Calu3 (cell line): ENCODE results near the gene RUFY3. TPM values are rescaled to one million over a fixed set of nuclear protein-coding genes. Genes with fewer than 3 reads are reported as not detected.

Experiments
- Bru-seq: library from RNA; stranded (reverse); fragments of 400-500 nt; gene quantifications from one replicate; lab custom pipeline; 2021; lab: Mats Ljungman, UMichigan
- BruChase-seq, 2 experiments: library from RNA; stranded (reverse); fragments of 400-500 nt; gene quantifications; one replicate each; lab custom pipeline; 2021; lab: Mats Ljungman, UMichigan
- BruUV-seq: library from RNA; stranded (reverse); fragments of 400-500 nt; replicated peaks from 2 replicates; lab custom pipeline; 2021; lab: Mats Ljungman, UMichigan
- CTCF ChIA-PET: fragments of 300-600 bp; sonication (Branson Sonifier 250); formaldehyde crosslinking; loops from one replicate; lab custom pipeline; 2022; ENCODE audit warnings: antibody characterized with exemption; lab: Charles Lee
- DNase-seq: peaks from one replicate; pipeline ENCODE4 v3.0.0; 2022
- H3K27ac Mint-ChIP-seq: one replicate; pipeline ENCODE4 v1.8.0; 2022; ENCODE audit warnings: mixed read lengths; ENCODE audit not compliant: unreplicated experiment
- H3K27me3 Mint-ChIP-seq: one replicate; pipeline ENCODE4 v1.8.0; 2022; ENCODE audit warnings: mixed read lengths; ENCODE audit not compliant: unreplicated experiment
- H3K36me3 Mint-ChIP-seq: one replicate; pipeline ENCODE4 v1.8.0; 2022; ENCODE audit warnings: mild to moderate bottlenecking, moderate library complexity, mixed read lengths; ENCODE audit not compliant: insufficient read depth, unreplicated experiment
- H3K4me1 Mint-ChIP-seq: one replicate; pipeline ENCODE4 v1.8.0; 2022; ENCODE audit warnings: mild to moderate bottlenecking, low read depth, mixed read lengths; ENCODE audit not compliant: unreplicated experiment
- H3K4me3 Mint-ChIP-seq: one replicate; pipeline ENCODE4 v1.8.0; 2022; ENCODE audit warnings: mild to moderate bottlenecking, low read depth, moderate library complexity, mixed read lengths; ENCODE audit not compliant: unreplicated experiment
- H3K9me3 Mint-ChIP-seq: one replicate; pipeline ENCODE4 v1.8.0; 2022; ENCODE audit warnings: low read depth, mixed read lengths; ENCODE audit not compliant: unreplicated experiment
- CTCF ChIP-seq: fragments of 200-600 bp; IDR thresholded peaks from one replicate; pipeline ENCODE4 v1.8.0; 2022; ENCODE audit warnings: antibody characterized with exemption; ENCODE audit not compliant: unreplicated experiment
- intact Hi-C: fragments of 100-400 bp; cut with micrococcal nuclease; formaldehyde crosslinking; loops from one replicate; pipeline ENCODE4 v1.10.0; 2022; ENCODE audit not compliant: unreplicated experiment
- long read RNA-seq: library from polyadenylated mRNA; stranded (forward); transcript quantifications from one replicate; pipeline ENCODE4 v2.0.0, GENCODE V29; 2022
- total RNA-seq: library from RNA; stranded (reverse); gene quantifications from 2 replicates; pipeline ENCODE4 v1.2.3, GENCODE V29; 2022

The RUFY3 gene
- 25.8 and 33.0 TPM in 2 replicates for total RNA-seq
- percentile 67 among the genes with signal in this experiment for Bru-seq, nascent RNA
- percentile 75 among the genes with signal in this experiment for BruChase-seq, experiment 1, labeled RNA remaining after a 6-hour chase
- BruChase-seq, experiment 2, labeled RNA remaining after a 2-hour chase = percentile 76 among the genes with signal in this experiment
- long read RNA-seq, partial matches to known transcripts = 0 of 9 reads
- long read RNA-seq, other reads (novel, unspliced or antisense) = 9 of 9 reads

GRCh38 chr4:70721747-70722146 is at the start of gene RUFY3:
RUFY3 (plus strand) TSS chr4:70721964; CDS start chr4:70722574, 610 bp downstream.
- CTCF ChIA-PET = no interaction called here
- no peaks in the 10 kb centered on the region for H3K9me3 Mint-ChIP-seq
- H3K27me3 Mint-ChIP-seq = no peaks in the 10 kb centered on the region
- H3K36me3 Mint-ChIP-seq = no peaks in the 10 kb centered on the region
- H3K4me3 Mint-ChIP-seq = no peak within 1 kb of the TSS
- no peak within 1 kb of the TSS for H3K27ac Mint-ChIP-seq
- BruUV-seq = no TSS peak
- TF ChIP-seq CTCF = no peak
- intact Hi-C loops = no loop called here
- no peaks in the 10 kb centered on the region for H3K4me1 Mint-ChIP-seq
- no peak for DNase-seq

GRCh38 chr4:70674191-70674590 is 47.6 kb upstream of the RUFY3 start:
- H3K4me1 Mint-ChIP-seq = peaks cover 20% of the 10 kb centered on the region
- no TSS peak for BruUV-seq
- H3K9me3 Mint-ChIP-seq = no peaks in the 10 kb centered on the region
- CTCF ChIA-PET = no interaction called here
- intact Hi-C loops = no loop called here
- no peaks in the 10 kb centered on the region for H3K27me3 Mint-ChIP-seq
- TF ChIP-seq CTCF = no peak
- no peak overlapping the region for H3K4me3 Mint-ChIP-seq
- H3K36me3 Mint-ChIP-seq = peaks cover 4% of the 10 kb centered on the region
- DNase-seq = no peak
- no peak overlapping the region for H3K27ac Mint-ChIP-seq

GRCh38 chr4:70674731-70675130 is 47.0 kb upstream of the RUFY3 start:
- intact Hi-C loops = no loop called here
- no peak for TF ChIP-seq CTCF
- Mint-ChIP-seq H3K27ac (no peak overlapping the region), H3K36me3 (peaks cover 4% of the 10 kb centered on the region), H3K27me3 (no peaks in the 10 kb centered on the region), H3K4me1 (peaks cover 19% of the 10 kb centered on the region), H3K9me3 (no peaks in the 10 kb centered on the region), H3K4me3 (no peak overlapping the region)
- no peak for DNase-seq
- CTCF ChIA-PET = no interaction called here
- BruUV-seq = no TSS peak

- no peak for TF ChIP-seq CTCF
- Mint-ChIP-seq H3K4me3 (no peak overlapping the region), H3K4me1 (no peaks in the 10 kb centered on the region), H3K36me3 (no peaks in the 10 kb centered on the region), H3K9me3 (no peaks in the 10 kb centered on the region), H3K27me3 (no peaks in the 10 kb centered on the region), H3K27ac (no peak overlapping the region)
- DNase-seq = no peak
- CTCF ChIA-PET = no interaction called here
- intact Hi-C loops = no loop called here
- no TSS peak for BruUV-seq
These were observed 45.1 kb upstream of the RUFY3 start for GRCh38 chr4:70676554-70677090.
